HG02885 (cell line): ENCODE measurements around the gene RAB20.

Source experiments
- ATAC-seq: cut with Tn5 transposase; IDR thresholded peaks from one replicate; pipeline ENCODE4 v1.9.1; 2021; ENCODE audit warnings: mild to moderate bottlenecking; ENCODE audit not compliant: unreplicated experiment, poor library complexity

The RAB20 gene

GRCh38 chr13:110475117-110475516 is 86.4 kb downstream of the RAB20 start:
- no peak for ATAC-seq

- ATAC-seq: no peak
Measured at GRCh38 chr13:110474713-110475112, 86.8 kb downstream of the RAB20 start.
